ENCODE results near the gene RSAD2.
"Not testable (repeated sequence)": the region's sequence is repeated elsewhere in the genome, so short reads cannot be mapped to it uniquely, and the experiment has no call there.

The RSAD2 gene

GRCh38 chr2:6928452-6928851 lies 50.9 kb downstream of the RSAD2 start:
- DNase-seq: no peak

- DNase-seq: no peak
Measured at GRCh38 chr2:6929196-6929819, 51.7 kb downstream of the RSAD2 start.

- no peak for DNase-seq
Measured at GRCh38 chr2:6930923-6931647, 53.5 kb downstream of the RSAD2 start.

- DNase-seq: no peak
Measured at GRCh38 chr2:6931753-6932152, 54.2 kb downstream of the RSAD2 start.

GRCh38 chr2:6932206-6932605 lies 54.6 kb downstream of the RSAD2 start:
- DNase-seq: no peak

- DNase-seq: no peak
Measured at GRCh38 chr2:6932828-6933227, 55.3 kb downstream of the RSAD2 start.

GRCh38 chr2:6933911-6934310 lies 56.3 kb downstream of the RSAD2 start:
- DNase-seq: no peak

- no peak for DNase-seq
Measured at GRCh38 chr2:6934345-6934744, 56.8 kb downstream of the RSAD2 start.

- DNase-seq: no peak
Measured at GRCh38 chr2:6934758-6935651, 57.4 kb downstream of the RSAD2 start.

- not testable (repeated sequence) for DNase-seq
Measured at GRCh38 chr2:6935652-6936020, 58.1 kb downstream of the RSAD2 start.

GRCh38 chr2:6937157-6937556 lies 59.6 kb downstream of the RSAD2 start:
- DNase-seq: no peak

GRCh38 chr2:6937582-6937981 lies 60.0 kb downstream of the RSAD2 start:
- no peak for DNase-seq

- DNase-seq: no peak
Measured at GRCh38 chr2:6939071-6939470, 61.5 kb downstream of the RSAD2 start.

GRCh38 chr2:6940820-6941219 lies 63.2 kb downstream of the RSAD2 start:
- DNase-seq: no peak

- DNase-seq: no peak
Measured at GRCh38 chr2:6941299-6942046, 63.9 kb downstream of the RSAD2 start.

- no peak for DNase-seq
Measured at GRCh38 chr2:6942848-6943247, 65.3 kb downstream of the RSAD2 start.

GRCh38 chr2:6943523-6943922 lies 65.9 kb downstream of the RSAD2 start:
- DNase-seq: no peak

- DNase-seq: no peak
Measured at GRCh38 chr2:6943971-6944370, 66.4 kb downstream of the RSAD2 start.

- no peak for DNase-seq
Measured at GRCh38 chr2:6944555-6944954, 67.0 kb downstream of the RSAD2 start.

GRCh38 chr2:6945087-6945813 lies 67.7 kb downstream of the RSAD2 start:
- DNase-seq: no peak

- DNase-seq: no peak
Measured at GRCh38 chr2:6945821-6946220, 68.2 kb downstream of the RSAD2 start.

GRCh38 chr2:6946722-6947121 lies 69.1 kb downstream of the RSAD2 start:
- peak; percentile 73 for DNase-seq
